ENCODE measurements around the gene KCTD17.

Gene KCTD17

GRCh38 chr22:37014835-37015586 is 36.5 kb upstream of the KCTD17 start:
- TF ChIP-seq JUND (IDR thresholded peaks at IDR 0.05; ENCODE audit: low read depth), result no peak
- DNase-seq (ENCODE audit: low read depth in 1 of 2, low spot score in 1 of 2), result no peak
- in situ Hi-C loops (cut with HindIII; ENCODE audit: low pct_unique_long_range_greater_than_20kb, low sequenced_read_pairs), result no loop called here

GRCh38 chr22:37015587-37015878 is 36.0 kb upstream of the KCTD17 start:
- no peak for TF ChIP-seq JUND (IDR thresholded peaks at IDR 0.05; ENCODE audit: low read depth)
- in situ Hi-C loops (cut with HindIII; ENCODE audit: low pct_unique_long_range_greater_than_20kb, low sequenced_read_pairs), result no loop called here
- DNase-seq (ENCODE audit: low read depth in 1 of 2, low spot score in 1 of 2), result no peak

- TF ChIP-seq JUND (IDR thresholded peaks at IDR 0.05; ENCODE audit: low read depth), result no peak
- in situ Hi-C loops (cut with HindIII; ENCODE audit: low pct_unique_long_range_greater_than_20kb, low sequenced_read_pairs), result no loop called here
- no peak for DNase-seq (ENCODE audit: low read depth in 1 of 2, low spot score in 1 of 2)
Measured at GRCh38 chr22:37016134-37016910, 35.2 kb upstream of the KCTD17 start.

GRCh38 chr22:37017356-37017755 is 34.2 kb upstream of the KCTD17 start:
- TF ChIP-seq JUND (IDR thresholded peaks at IDR 0.05; ENCODE audit: low read depth), result no peak
- no peak for DNase-seq (ENCODE audit: low read depth in 1 of 2, low spot score in 1 of 2)
- in situ Hi-C loops (cut with HindIII; ENCODE audit: low pct_unique_long_range_greater_than_20kb, low sequenced_read_pairs), result no loop called here

- no peak for TF ChIP-seq JUND (IDR thresholded peaks at IDR 0.05; ENCODE audit: low read depth)
Measured at GRCh38 chr22:37018086-37018814, 33.3 kb upstream of the KCTD17 start.

GRCh38 chr22:37018815-37019308 is 32.7 kb upstream of the KCTD17 start:
- in situ Hi-C loops (cut with HindIII; ENCODE audit: low pct_unique_long_range_greater_than_20kb, low sequenced_read_pairs), result no loop called here
- peak in 1 of 2 experiments; percentile 20 for DNase-seq (ENCODE audit: low read depth in 1 of 2, low spot score in 1 of 2)
- TF ChIP-seq JUND (IDR thresholded peaks at IDR 0.05; ENCODE audit: low read depth), result no peak

More at GRCh38 chr22:37018086-37018814, 33.3 kb upstream of the KCTD17 start:
- in situ Hi-C loops (cut with HindIII; ENCODE audit: low pct_unique_long_range_greater_than_20kb, low sequenced_read_pairs), result no loop called here
- no peak for DNase-seq (ENCODE audit: low read depth in 1 of 2, low spot score in 1 of 2)

GRCh38 chr22:37019309-37020191 is 32.0 kb upstream of the KCTD17 start, which contains the start of the genes MPST and TST:
TSS of gene MPST (plus strand) at chr22:37019742. CDS start at chr22:37019837, 95 bp downstream.
TSS of gene TST (minus strand) at chr22:37019447. CDS start at chr22:37018732, 715 bp downstream.
- in situ Hi-C loops (cut with HindIII; ENCODE audit: low pct_unique_long_range_greater_than_20kb, low sequenced_read_pairs), result no loop called here
- no peak for TF ChIP-seq JUND (IDR thresholded peaks at IDR 0.05; ENCODE audit: low read depth)
- peak; percentile 70 to 74 for DNase-seq (ENCODE audit: low read depth in 1 of 2, low spot score in 1 of 2)

GRCh38 chr22:37020192-37020479 is 31.4 kb upstream of the KCTD17 start:
- in situ Hi-C loops (cut with HindIII; ENCODE audit: low pct_unique_long_range_greater_than_20kb, low sequenced_read_pairs), result no loop called here
- DNase-seq (ENCODE audit: low read depth in 1 of 2, low spot score in 1 of 2), result peak; percentile 38 to 60
- TF ChIP-seq JUND (IDR thresholded peaks at IDR 0.05; ENCODE audit: low read depth), result no peak

- DNase-seq (ENCODE audit: low read depth in 1 of 2, low spot score in 1 of 2), result no peak
- in situ Hi-C loops (cut with HindIII; ENCODE audit: low pct_unique_long_range_greater_than_20kb, low sequenced_read_pairs), result no loop called here
- TF ChIP-seq JUND (IDR thresholded peaks at IDR 0.05; ENCODE audit: low read depth), result no peak
Measured at GRCh38 chr22:37021041-37021440, 30.5 kb upstream of the KCTD17 start.

GRCh38 chr22:37021710-37022482 is 29.6 kb upstream of the KCTD17 start:
- in situ Hi-C loops (cut with HindIII; ENCODE audit: low pct_unique_long_range_greater_than_20kb, low sequenced_read_pairs), result no loop called here
- peak in 1 of 2 experiments; percentile 30 for DNase-seq (ENCODE audit: low read depth in 1 of 2, low spot score in 1 of 2)
- no peak for TF ChIP-seq JUND (IDR thresholded peaks at IDR 0.05; ENCODE audit: low read depth)
